WERI-Rb-1 (cell line): Measurements from ENCODE around the gene SECTM1.

Experiments
- DNase-seq: peaks from one replicate; pipeline ENCODE4 v3.0.0-alpha.2; 2020
- H3K27ac ChIP-seq: fragments of 250-450 bp; sonication (Bioruptor Pico); 2 replicates; pipeline ENCODE4 v1.5.1; 2020; ENCODE audit warnings: mild to moderate bottlenecking, moderate library complexity
- H3K27me3 ChIP-seq: fragments of 250-450 bp; sonication (Bioruptor Pico); 2 replicates; pipeline ENCODE4 v1.5.1; 2021; ENCODE audit warnings: mild to moderate bottlenecking, low read depth, moderate library complexity; ENCODE audit not compliant: insufficient read depth, severe bottlenecking
- H3K36me3 ChIP-seq: fragments of 250-450 bp; sonication (Bioruptor Pico); 2 replicates; pipeline ENCODE4 v1.5.1; 2020; ENCODE audit warnings: mild to moderate bottlenecking, moderate library complexity
- H3K4me3 ChIP-seq: 2 replicates; pipeline ENCODE4 v1.5.1; 2011; ENCODE audit warnings: low read depth, mild to moderate bottlenecking, control low read depth, low read length
- H3K9me3 ChIP-seq: fragments of 250-450 bp; sonication (Bioruptor Pico); 2 replicates; pipeline ENCODE4 v1.5.1; 2021; ENCODE audit warnings: mild to moderate bottlenecking, moderate library complexity; ENCODE audit not compliant: severe bottlenecking
- CTCF ChIP-seq: IDR thresholded peaks from 2 replicates; pipeline ENCODE4 v1.5.1; 2011; ENCODE audit warnings: low read depth, mild to moderate bottlenecking, control low read depth, inconsistent platforms, low read length

SECTM1 gene

GRCh38 chr17:82314012-82314726, 19.4 kb downstream of the SECTM1 start:
- no peak overlapping the region for H3K27ac ChIP-seq
- H3K9me3 ChIP-seq, result no peaks in the 10 kb centered on the region
- no peaks in the 10 kb centered on the region for H3K27me3 ChIP-seq
- H3K36me3 ChIP-seq, result no peaks in the 10 kb centered on the region
- no peak for TF ChIP-seq CTCF
- DNase-seq, result no peak
- H3K4me3 ChIP-seq, result no peak overlapping the region

GRCh38 chr17:82313195-82314011, 20.2 kb downstream of the SECTM1 start:
- DNase-seq, result no peak

GRCh38 chr17:82311971-82312370, 21.6 kb downstream of the SECTM1 start:
- no peak for TF ChIP-seq CTCF
- H3K27ac ChIP-seq, result no peak overlapping the region
- no peak for DNase-seq
- H3K9me3 ChIP-seq, result no peaks in the 10 kb centered on the region
- no peak overlapping the region for H3K4me3 ChIP-seq
- no peaks in the 10 kb centered on the region for H3K36me3 ChIP-seq
- no peaks in the 10 kb centered on the region for H3K27me3 ChIP-seq

More at GRCh38 chr17:82313195-82314011, 20.2 kb downstream of the SECTM1 start:
- Histone ChIP-seq H3K4me3 (no peak overlapping the region), H3K9me3 (no peaks in the 10 kb centered on the region), H3K27ac (no peak overlapping the region), H3K36me3 (no peaks in the 10 kb centered on the region), H3K27me3 (no peaks in the 10 kb centered on the region)
- TF ChIP-seq CTCF, result no peak

GRCh38 chr17:82310877-82311276, 22.7 kb downstream of the SECTM1 start:
- H3K27me3 ChIP-seq, result no peaks in the 10 kb centered on the region
- no peak overlapping the region for H3K4me3 ChIP-seq
- no peak for DNase-seq
- H3K36me3 ChIP-seq, result no peaks in the 10 kb centered on the region
- no peak for TF ChIP-seq CTCF
- no peak overlapping the region for H3K27ac ChIP-seq
- H3K9me3 ChIP-seq, result no peaks in the 10 kb centered on the region

GRCh38 chr17:82309656-82310570, 23.7 kb downstream of the SECTM1 start:
- Histone ChIP-seq H3K27me3 (no peaks in the 10 kb centered on the region), H3K27ac (no peak overlapping the region), H3K4me3 (no peak overlapping the region), H3K9me3 (no peaks in the 10 kb centered on the region), H3K36me3 (no peaks in the 10 kb centered on the region)
- TF ChIP-seq CTCF, result no peak
- DNase-seq, result no peak
